RCC 7860 (cell line): ENCODE data around the gene LRRC37A3.
"Not testable (repeated sequence)": the region's sequence is repeated elsewhere in the genome, so short reads cannot be mapped to it uniquely, and the experiment has no call there.

Experiments
- DNase-seq: peaks from one replicate; pipeline ENCODE4 v3.0.0-alpha.2; 2015; ENCODE audit warnings: low spot score
- FAIRE-seq: peaks from 2 replicates; lab custom pipeline; 2012; peaks lifted over from hg19 to GRCh38; lab: Jason Lieb, UNC

The LRRC37A3 gene

GRCh38 chr17:64919289-64920025 lies at the start of gene LRRC37A3:
Gene LRRC37A3 (minus strand): TSS chr17:64919478. CDS start chr17:64897257, 22,221 bp downstream.
- DNase-seq = peak; percentile 82
- FAIRE-seq = not testable (repeated sequence)

GRCh38 chr17:64965873-64966287 lies 46.6 kb upstream of the LRRC37A3 start:
- peak; percentile 55 for DNase-seq
- FAIRE-seq = peak; percentile 37

GRCh38 chr17:64965256-64965872 lies 46.1 kb upstream of the LRRC37A3 start:
- DNase-seq = peak; percentile 14

GRCh38 chr17:64964796-64965195 lies 45.5 kb upstream of the LRRC37A3 start:
- FAIRE-seq = no peak
- DNase-seq = no peak

More at GRCh38 chr17:64965256-64965872, 46.1 kb upstream of the LRRC37A3 start:
- FAIRE-seq = not testable (repeated sequence)

GRCh38 chr17:64963814-64964213 lies 44.5 kb upstream of the LRRC37A3 start:
- not testable (repeated sequence) for FAIRE-seq, DNase-seq

GRCh38 chr17:64961563-64962378 lies 42.5 kb upstream of the LRRC37A3 start:
- DNase-seq = peak; percentile 49
- peak; percentile 65 for FAIRE-seq

GRCh38 chr17:64951877-64952276 lies 32.6 kb upstream of the LRRC37A3 start:
- no peak for FAIRE-seq

GRCh38 chr17:64950871-64951270 lies 31.6 kb upstream of the LRRC37A3 start:
- FAIRE-seq (no peak), DNase-seq (no peak)

More at GRCh38 chr17:64951877-64952276, 32.6 kb upstream of the LRRC37A3 start:
- no peak for DNase-seq

GRCh38 chr17:64947152-64947551 lies 27.9 kb upstream of the LRRC37A3 start:
- DNase-seq = no peak
- FAIRE-seq = no peak

GRCh38 chr17:64941761-64942160 lies 22.5 kb upstream of the LRRC37A3 start:
- DNase-seq (no peak), FAIRE-seq (no peak)

GRCh38 chr17:64941045-64941444 lies 21.8 kb upstream of the LRRC37A3 start:
- FAIRE-seq = no peak
- no peak for DNase-seq

- no peak for FAIRE-seq
- no peak for DNase-seq
These were observed 20.8 kb upstream of the LRRC37A3 start for GRCh38 chr17:64940055-64940454.

- FAIRE-seq (peak; percentile 94), DNase-seq (peak; percentile 95)
These were observed 19.7 kb upstream of the LRRC37A3 start for GRCh38 chr17:64938925-64939474.

- no peak for DNase-seq
- FAIRE-seq = no peak
These were observed 19.0 kb upstream of the LRRC37A3 start for GRCh38 chr17:64938290-64938689.

GRCh38 chr17:64936117-64936516 lies 16.8 kb upstream of the LRRC37A3 start:
- DNase-seq (no peak), FAIRE-seq (no peak)

- FAIRE-seq, DNase-seq: not testable (repeated sequence)
These were observed 15.1 kb upstream of the LRRC37A3 start for GRCh38 chr17:64934284-64934778.

- DNase-seq, FAIRE-seq: not testable (repeated sequence)
These were observed 13.6 kb upstream of the LRRC37A3 start for GRCh38 chr17:64932850-64933249.

GRCh38 chr17:64930374-64930773 lies 11.1 kb upstream of the LRRC37A3 start:
- not testable (repeated sequence) for FAIRE-seq, DNase-seq

- FAIRE-seq = peak; percentile 44
- peak; percentile 90 for DNase-seq
These were observed 10.3 kb upstream of the LRRC37A3 start for GRCh38 chr17:64929419-64930209.

GRCh38 chr17:64928701-64929100 lies 9.4 kb upstream of the LRRC37A3 start:
- DNase-seq, FAIRE-seq: not testable (repeated sequence)
